H1 (cell line): ENCODE results near the gene TARBP2.

ENCODE experiments used
- ASH2L ChIP-seq: fragments of 200-600, 300-600 bp; sonication (generic); IDR thresholded peaks from one replicate; pipeline ENCODE4 v1.7.1; 2017; ENCODE audit warnings: low read length
- EZH2 ChIP-seq: fragments of 200-600 bp; sonication (generic); IDR thresholded peaks from 2 replicates; pipeline ENCODE4 v1.7.1; 2012; ENCODE audit warnings: low read depth, mild to moderate bottlenecking, moderate library complexity, low read length, inconsistent platforms; ENCODE audit not compliant: severe bottlenecking
- POLR2A ChIP-seq, 2 experiments: IDR thresholded peaks; 1 replicate in 1 of 2; 2 replicates in 1 of 2; pipeline ENCODE4 v1.6.1; 2011; ENCODE audit warnings: low read depth in 2 of 2, low read length in 2 of 2, mild to moderate bottlenecking in 2 of 2; ENCODE audit errors: control extremely low read depth in 1 of 2
- POLR2AphosphoS5 ChIP-seq: IDR thresholded peaks from 2 replicates; pipeline ENCODE4 v1.6.1; 2011; ENCODE audit warnings: low read depth, low read length
- SP1 ChIP-seq: IDR thresholded peaks from 2 replicates; pipeline ENCODE4 v1.6.1; 2011; ENCODE audit warnings: low read depth, low read length

GRCh38 chr12:53454707-53455106, 46.4 kb upstream of the TARBP2 start:
- TF ChIP-seq POLR2A (IDR thresholded peaks at IDR 0.05; ENCODE audit: control extremely low read depth in 1 of 2, low read depth in 2 of 2, low read length in 2 of 2) (peak in 1 of 2 experiments; percentile 61; a peak in 1 of 3 replicates), EZH2 (no peak), SP1 (no peak), ASH2L (no peak), POLR2AphosphoS5 (peak; percentile 58; the same call in 1 of the 2 replicates)
